Hepatocyte (in vitro differentiated cells): ENCODE measurements around the gene SERPINA3. TPM values are rescaled to one million over a fixed set of nuclear protein-coding genes. Genes with fewer than 3 reads are reported as not detected.

Source experiments
- DNase-seq: peaks from one replicate; pipeline ENCODE4 v3.0.0-alpha.2; 2016; ENCODE audit warnings: low spot score
- H2AFZ ChIP-seq: fragments of 200-600 bp; sonication (generic); 2 replicates; pipeline ENCODE4 v1.6.0; 2016; ENCODE audit warnings: antibody characterized with exemption, mild to moderate bottlenecking
- H3K27ac ChIP-seq: fragments of 200-600 bp; sonication (generic); 2 replicates; pipeline ENCODE4 v1.5.1; 2016; ENCODE audit warnings: mild to moderate bottlenecking
- H3K27me3 ChIP-seq: fragments of 200-600 bp; sonication (generic); 2 replicates; pipeline ENCODE4 v1.6.1; 2016
- H3K36me3 ChIP-seq: fragments of 200-600 bp; sonication (generic); replicated peaks from 2 replicates; pipeline ENCODE4 v1.5.1; 2016; ENCODE audit warnings: low read depth; ENCODE audit not compliant: insufficient read depth
- H3K4me1 ChIP-seq: fragments of 200-600 bp; sonication (generic); 2 replicates; pipeline ENCODE4 v1.5.1; 2016; ENCODE audit warnings: mild to moderate bottlenecking, moderate library complexity; ENCODE audit not compliant: insufficient read depth
- H3K4me2 ChIP-seq: fragments of 200-600 bp; sonication (generic); 2 replicates; pipeline ENCODE4 v1.6.0; 2016
- H3K4me3 ChIP-seq: fragments of 200-600 bp; sonication (generic); 2 replicates; pipeline ENCODE4 v1.5.1; 2016; ENCODE audit warnings: mild to moderate bottlenecking
- H3K79me2 ChIP-seq: fragments of 200-600 bp; sonication (generic); 2 replicates; pipeline ENCODE4 v1.6.0; 2017; ENCODE audit warnings: mild to moderate bottlenecking
- H3K9me2 ChIP-seq: fragments of 200-600 bp; sonication (generic); replicated peaks from 2 replicates; pipeline ENCODE4 v1.6.0; 2017; ENCODE audit warnings: mild to moderate bottlenecking; ENCODE audit not compliant: insufficient read depth
- H3K9me3 ChIP-seq: fragments of 200-600 bp; sonication (generic); 2 replicates; pipeline ENCODE4 v1.5.1; 2016; ENCODE audit warnings: low read depth, mild to moderate bottlenecking
- H4K20me1 ChIP-seq: fragments of 200-600 bp; sonication (generic); 2 replicates; pipeline ENCODE4 v1.6.0; 2016; ENCODE audit warnings: mild to moderate bottlenecking; ENCODE audit not compliant: insufficient read depth, poor library complexity, severe bottlenecking
- EZH2 ChIP-seq: fragments of 200-600 bp; sonication (generic); IDR thresholded peaks from 2 replicates; pipeline ENCODE4 v1.6.1; 2016; ENCODE audit warnings: antibody characterized with exemption, mild to moderate bottlenecking, borderline replicate concordance
- EZH2phosphoT487 ChIP-seq: fragments of 200-600 bp; sonication (generic); IDR thresholded peaks from one replicate; pipeline ENCODE4 v1.6.1; 2018; ENCODE audit warnings: antibody characterized with exemption, mild to moderate bottlenecking, low read depth, moderate library complexity; ENCODE audit not compliant: unreplicated experiment, severe bottlenecking
- WGBS: methylation state at CpG from one replicate; pipeline ENCODE4 v1.1.6; 2016; ENCODE audit warnings: low lambda C conversion rate; ENCODE audit errors: missing lambda C conversion rate; 5-methylcytosine and 5-hydroxymethylcytosine counted together
- polyA plus RNA-seq: library from polyadenylated mRNA; unstranded; fragments of >200 nt; fragmentation: Nextera tagmentation; extraction: Ambion mirVana; gene quantifications from 2 replicates; pipeline ENCODE4 v1.2.1, GENCODE V29; 2016
- total RNA-seq: library from RNA; depleted of rRNA; stranded (reverse); fragments of >200 nt; gene quantifications from 2 replicates; pipeline ENCODE4 v1.2.3, GENCODE V29; 2014
- TF ChIP-seq, protein P1 (sequence below): fragments of 200-600 bp; sonication (generic); IDR thresholded peaks from 2 replicates; pipeline ENCODE4 v1.5.1; 2016; ENCODE audit warnings: antibody characterized with exemption, mild to moderate bottlenecking; ENCODE audit not compliant: poor library complexity

SERPINA3 gene
- total and polyA plus RNA-seq, 2 experiments from 2014 or later, result 359 to 457 TPM

DNA sequence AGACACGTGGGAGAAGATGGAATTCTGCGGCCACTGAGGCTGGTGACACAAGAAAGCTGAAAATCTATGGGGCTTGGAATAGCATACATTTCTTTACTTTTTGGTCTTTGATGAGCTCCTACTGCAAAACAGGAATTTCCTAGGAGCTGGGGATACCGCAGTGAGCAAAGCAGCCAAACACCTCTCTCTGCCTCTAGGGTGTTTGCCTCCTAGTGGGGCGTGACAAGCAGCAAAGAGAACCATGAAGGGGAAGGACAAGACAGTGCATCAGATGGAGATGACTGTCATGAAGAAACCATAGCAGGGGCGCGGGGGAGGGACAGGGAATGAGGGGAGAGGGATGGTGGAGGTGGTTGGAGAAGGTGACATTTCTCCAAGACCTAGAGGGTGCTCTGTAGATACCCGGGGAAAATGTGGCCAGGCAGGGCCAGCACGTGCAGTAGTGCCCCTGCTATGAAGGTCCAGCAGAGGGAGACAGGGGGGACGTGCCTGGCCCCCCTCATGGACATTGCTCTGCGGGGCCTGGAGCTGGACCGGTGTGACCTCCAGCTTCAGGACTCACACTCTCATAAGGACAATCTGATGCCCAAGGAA is 58.6 kb downstream of the SERPINA3 start:
- no peaks in the 10 kb centered on the region for H3K9me2 ChIP-seq
- H3K4me3 ChIP-seq, result no peak overlapping the region
- 81% methylated on average over 11 of the region's 11 CpGs for WGBS
- H3K4me2 ChIP-seq, result no peak overlapping the region
- no peaks in the 10 kb centered on the region for H4K20me1 ChIP-seq
- H2AFZ ChIP-seq, result no peak overlapping the region
- no peak overlapping the region for H3K27ac ChIP-seq
- no peak for TF ChIP-seq EZH2phosphoT487
- TF ChIP-seq, protein P1, sequence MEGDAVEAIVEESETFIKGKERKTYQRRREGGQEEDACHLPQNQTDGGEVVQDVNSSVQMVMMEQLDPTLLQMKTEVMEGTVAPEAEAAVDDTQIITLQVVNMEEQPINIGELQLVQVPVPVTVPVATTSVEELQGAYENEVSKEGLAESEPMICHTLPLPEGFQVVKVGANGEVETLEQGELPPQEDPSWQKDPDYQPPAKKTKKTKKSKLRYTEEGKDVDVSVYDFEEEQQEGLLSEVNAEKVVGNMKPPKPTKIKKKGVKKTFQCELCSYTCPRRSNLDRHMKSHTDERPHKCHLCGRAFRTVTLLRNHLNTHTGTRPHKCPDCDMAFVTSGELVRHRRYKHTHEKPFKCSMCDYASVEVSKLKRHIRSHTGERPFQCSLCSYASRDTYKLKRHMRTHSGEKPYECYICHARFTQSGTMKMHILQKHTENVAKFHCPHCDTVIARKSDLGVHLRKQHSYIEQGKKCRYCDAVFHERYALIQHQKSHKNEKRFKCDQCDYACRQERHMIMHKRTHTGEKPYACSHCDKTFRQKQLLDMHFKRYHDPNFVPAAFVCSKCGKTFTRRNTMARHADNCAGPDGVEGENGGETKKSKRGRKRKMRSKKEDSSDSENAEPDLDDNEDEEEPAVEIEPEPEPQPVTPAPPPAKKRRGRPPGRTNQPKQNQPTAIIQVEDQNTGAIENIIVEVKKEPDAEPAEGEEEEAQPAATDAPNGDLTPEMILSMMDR, result no peak
- TF ChIP-seq EZH2, result no peak
- H3K36me3 ChIP-seq, result no peaks in the 10 kb centered on the region
- H3K9me3 ChIP-seq, result no peaks in the 10 kb centered on the region
- no peaks in the 10 kb centered on the region for H3K4me1 ChIP-seq
- H3K79me2 ChIP-seq, result no peaks in the 10 kb centered on the region
- no peak for DNase-seq
- no peaks in the 10 kb centered on the region for H3K27me3 ChIP-seq

DNA sequence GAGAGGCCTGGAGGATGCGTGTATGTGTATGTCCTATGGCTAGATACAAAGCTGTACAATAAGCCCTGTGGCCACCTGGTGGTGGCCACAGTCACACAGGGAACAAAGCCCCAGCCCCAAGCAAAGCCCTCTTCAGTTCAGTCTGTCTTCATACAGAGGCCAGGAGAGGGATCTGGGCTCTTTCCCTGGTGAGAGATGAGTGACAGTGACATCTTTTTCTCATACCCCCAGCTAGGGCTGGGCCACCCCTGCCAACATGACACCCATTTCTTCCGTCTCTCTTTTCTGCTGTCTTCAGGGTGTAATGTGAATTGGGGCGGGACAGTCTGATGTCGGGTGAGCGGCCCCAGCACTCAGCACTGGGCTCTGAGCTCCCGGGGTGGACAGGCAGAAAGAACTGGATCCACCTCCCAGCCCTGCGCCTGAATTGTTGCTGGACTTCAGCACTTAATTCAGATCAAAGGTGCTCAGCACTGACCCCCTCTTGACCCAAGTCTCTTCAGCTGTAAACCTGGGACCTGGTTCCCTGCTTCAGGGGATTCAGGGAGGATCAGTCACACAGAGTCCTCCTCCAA is 59.8 kb downstream of the SERPINA3 start:
- H3K4me1 ChIP-seq, result no peaks in the 10 kb centered on the region
- TF ChIP-seq EZH2, result no peak
- TF ChIP-seq, protein P1, result peak; percentile 2
- H3K4me3 ChIP-seq, result no peak overlapping the region
- no peaks in the 10 kb centered on the region for H4K20me1 ChIP-seq
- H3K79me2 ChIP-seq, result no peaks in the 10 kb centered on the region
- no peaks in the 10 kb centered on the region for H3K9me2 ChIP-seq
- H3K9me3 ChIP-seq, result no peaks in the 10 kb centered on the region
- H2AFZ ChIP-seq, result no peak overlapping the region
- no peak for DNase-seq
- 75% methylated on average over 7 of the region's 7 CpGs for WGBS
- no peaks in the 10 kb centered on the region for H3K36me3 ChIP-seq
- no peaks in the 10 kb centered on the region for H3K27me3 ChIP-seq
- H3K4me2 ChIP-seq, result no peak overlapping the region
- H3K27ac ChIP-seq, result no peak overlapping the region

DNA sequence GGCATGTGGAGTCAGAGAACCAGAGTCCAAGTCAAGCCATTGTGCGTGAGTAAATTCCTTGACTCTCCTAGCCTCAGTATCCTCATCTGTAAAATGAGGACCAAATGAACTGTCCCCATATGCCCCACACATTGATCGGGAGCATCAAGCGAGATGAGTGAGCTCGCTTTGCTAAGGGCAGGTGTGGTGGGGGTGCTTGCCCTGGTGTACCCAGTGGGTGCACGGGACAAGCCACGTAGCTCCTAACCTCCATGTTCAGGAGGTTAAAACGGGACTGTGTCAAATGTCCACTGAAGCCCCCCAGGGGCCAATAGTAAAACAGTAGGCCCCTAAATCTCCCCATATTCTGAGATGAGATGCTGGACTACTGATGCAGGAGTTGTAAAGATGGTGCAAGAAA is 60.9 kb downstream of the SERPINA3 start:
- no peak overlapping the region for H2AFZ ChIP-seq
- no peaks in the 10 kb centered on the region for H3K36me3 ChIP-seq
- DNase-seq, result no peak

More for the DNA sequence above, 60.9 kb downstream of the SERPINA3 start:
- Histone ChIP-seq H3K4me1 (no peaks in the 10 kb centered on the region), H3K9me3 (no peaks in the 10 kb centered on the region), H4K20me1 (no peaks in the 10 kb centered on the region), H3K27me3 (no peaks in the 10 kb centered on the region), H3K79me2 (no peaks in the 10 kb centered on the region), H3K4me3 (no peak overlapping the region), H3K27ac (no peak overlapping the region), H3K9me2 (no peaks in the 10 kb centered on the region), H3K4me2 (no peak overlapping the region)
- no peak for TF ChIP-seq EZH2
- TF ChIP-seq, protein P1, result no peak
- no peak for TF ChIP-seq EZH2phosphoT487
- WGBS, result 96% methylated on average over 7 of the region's 7 CpGs

Other genes starting within 250 kb of the SERPINA3 start
- not detected in 2 replicates for gene SERPINA2, start 245.7 kb upstream of the SERPINA3 start, total RNA-seq
- gene SERPINA2, start 245.7 kb upstream of the SERPINA3 start, polyA plus RNA-seq, result not detected in 2 replicates
- 5,074 and 5,718 TPM in 2 replicates for gene SERPINA1, start 223.8 kb upstream of the SERPINA3 start, total RNA-seq
- gene SERPINA1, start 223.8 kb upstream of the SERPINA3 start, polyA plus RNA-seq, result 3,463 and 3,480 TPM in 2 replicates
- 8.0 and 10.8 TPM in 2 replicates for gene SERPINA11, start 159.6 kb upstream of the SERPINA3 start, total RNA-seq
- gene SERPINA11, start 159.6 kb upstream of the SERPINA3 start, polyA plus RNA-seq, result 13.2 and 16.7 TPM in 2 replicates
- 0.60 TPM in 1 of 2 replicates, not detected in the other for gene SERPINA9, start 136.2 kb upstream of the SERPINA3 start, total RNA-seq
- not detected in 2 replicates for gene SERPINA9, start 136.2 kb upstream of the SERPINA3 start, polyA plus RNA-seq
- gene SERPINA12, start 102.9 kb upstream of the SERPINA3 start, total RNA-seq, result 0.60 TPM in 1 of 2 replicates, not detected in the other
- gene SERPINA12, start 102.9 kb upstream of the SERPINA3 start, polyA plus RNA-seq, result 0.25 and 0.90 TPM in 2 replicates
- gene SERPINA4, start 50.9 kb upstream of the SERPINA3 start, total RNA-seq, result 22.7 and 27.8 TPM in 2 replicates
- gene SERPINA4, start 50.9 kb upstream of the SERPINA3 start, polyA plus RNA-seq, result 26.9 and 35.2 TPM in 2 replicates
- 88.8 and 109 TPM in 2 replicates for gene SERPINA5, start 31.0 kb upstream of the SERPINA3 start, total RNA-seq
- 73.6 and 98.7 TPM in 2 replicates for gene SERPINA5, start 31.0 kb upstream of the SERPINA3 start, polyA plus RNA-seq
- gene GSC, start 157.7 kb downstream of the SERPINA3 start, total RNA-seq, result 0.17 TPM in 1 of 2 replicates, not detected in the other
- 0.30 TPM in 1 of 2 replicates, not detected in the other for gene GSC, start 157.7 kb downstream of the SERPINA3 start, polyA plus RNA-seq